ENCODE results near the gene CCT8.
"Not testable (repeated sequence)": the region's sequence is repeated elsewhere in the genome, so short reads cannot be mapped to it uniquely, and the experiment has no call there.

Gene CCT8

DNA sequence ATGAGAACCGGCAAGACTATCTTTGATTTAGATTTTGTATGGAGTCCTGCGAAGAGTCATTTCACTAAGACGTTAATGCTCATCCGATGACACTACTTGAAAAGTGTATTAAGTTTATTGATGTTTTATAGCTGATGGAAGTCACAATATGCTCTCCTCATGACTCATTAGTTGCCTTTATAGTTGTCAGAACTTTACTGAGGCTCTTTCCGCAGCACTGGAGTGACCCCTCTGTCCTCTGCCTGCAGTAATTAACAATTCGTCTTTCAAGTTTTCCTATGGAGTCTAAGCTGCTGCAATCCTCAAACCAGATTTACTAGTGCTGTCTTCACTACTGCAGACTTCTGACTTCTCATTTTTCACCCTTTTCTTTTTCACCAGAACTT, 48.1 kb downstream of the CCT8 start:
- no peak for TF ChIP-seq JUND (IDR thresholded peaks at IDR 0.05; ENCODE audit: low read depth)
- peak in 1 of 2 experiments; percentile 12 for DNase-seq (ENCODE audit: low read depth in 1 of 2, low spot score in 1 of 2)
- in situ Hi-C loops (cut with HindIII; ENCODE audit: low pct_unique_long_range_greater_than_20kb, low sequenced_read_pairs) = no loop called here

DNA sequence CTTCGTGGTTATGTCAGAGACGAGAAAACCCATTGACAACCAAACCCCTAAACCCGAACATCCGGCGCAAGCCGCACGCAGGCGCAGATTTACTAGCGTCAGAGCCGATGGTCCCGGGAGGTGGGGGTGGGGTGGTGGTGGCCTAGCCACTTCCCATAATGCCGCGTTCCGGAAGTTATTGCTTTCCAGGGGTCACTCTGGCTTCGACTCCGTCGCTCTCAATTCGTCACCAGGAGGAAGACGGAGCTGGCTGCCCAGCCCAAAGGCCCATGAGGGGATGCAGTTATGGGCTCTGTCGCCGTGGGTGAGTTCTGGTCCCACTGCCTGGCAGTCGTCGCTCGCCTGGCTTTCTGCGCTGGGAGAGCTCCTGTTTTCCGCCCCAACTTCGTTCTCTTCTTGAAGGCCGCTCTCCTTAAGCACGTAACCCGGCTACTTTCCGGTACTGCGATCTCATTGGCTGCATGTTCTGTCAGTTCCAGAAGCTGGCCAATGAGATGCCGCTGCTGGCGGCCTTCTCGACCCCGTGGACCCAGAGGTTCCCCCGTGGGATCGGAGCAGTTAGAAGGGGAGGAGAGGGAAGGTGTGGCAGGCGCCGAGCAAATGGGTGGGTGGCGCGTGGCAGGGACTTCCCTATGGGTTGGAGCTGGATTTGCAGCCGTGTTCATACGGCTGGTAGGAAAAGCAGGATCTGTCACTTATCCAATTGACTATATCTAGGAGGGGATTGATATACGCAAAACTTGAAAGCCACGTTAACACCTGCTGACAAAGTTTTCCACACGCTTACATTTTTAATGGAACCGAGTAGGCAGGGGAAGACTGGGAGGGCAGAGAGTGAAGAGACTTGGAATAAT, 48.7 kb downstream of the CCT8 start, which contains the start of gene USP16:
TSS of gene USP16 (plus strand) at position 195 of the 854 bp plus-strand sequence. CDS start 3,246 bp downstream, outside the sequence.
- in situ Hi-C loops (cut with HindIII; ENCODE audit: low pct_unique_long_range_greater_than_20kb, low sequenced_read_pairs) = no loop called here
- TF ChIP-seq JUND (IDR thresholded peaks at IDR 0.05; ENCODE audit: low read depth) = no peak

DNA sequence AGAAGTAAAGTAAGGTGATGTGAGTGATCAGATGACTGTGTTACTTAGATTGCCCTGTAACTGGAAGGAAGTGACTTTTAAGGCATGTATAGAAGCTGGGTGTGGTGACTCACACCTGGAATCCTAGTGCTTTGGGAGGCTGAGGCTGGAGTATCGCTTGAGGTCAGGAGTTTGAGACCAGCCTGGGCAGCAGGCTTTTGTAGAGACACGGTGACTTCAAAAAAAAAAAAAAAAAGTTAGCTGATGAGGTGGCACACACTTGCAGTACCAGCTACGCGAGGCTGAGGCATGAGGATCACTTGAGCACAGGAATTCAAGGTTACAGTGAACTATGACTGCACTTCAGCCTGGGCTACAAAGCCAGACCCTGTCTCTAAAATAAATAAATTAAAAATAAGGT, 51.3 kb downstream of the CCT8 start:
- in situ Hi-C loops (cut with HindIII; ENCODE audit: low pct_unique_long_range_greater_than_20kb, low sequenced_read_pairs) = no loop called here
- TF ChIP-seq JUND (IDR thresholded peaks at IDR 0.05; ENCODE audit: low read depth) = no peak
- DNase-seq (ENCODE audit: low read depth in 1 of 2, low spot score in 1 of 2) = no peak

More for the DNA sequence above, 48.7 kb downstream of the CCT8 start, which contains the start of gene USP16:
- DNase-seq (ENCODE audit: low read depth in 1 of 2, low spot score in 1 of 2) = peak; percentile 97 to 99

DNA sequence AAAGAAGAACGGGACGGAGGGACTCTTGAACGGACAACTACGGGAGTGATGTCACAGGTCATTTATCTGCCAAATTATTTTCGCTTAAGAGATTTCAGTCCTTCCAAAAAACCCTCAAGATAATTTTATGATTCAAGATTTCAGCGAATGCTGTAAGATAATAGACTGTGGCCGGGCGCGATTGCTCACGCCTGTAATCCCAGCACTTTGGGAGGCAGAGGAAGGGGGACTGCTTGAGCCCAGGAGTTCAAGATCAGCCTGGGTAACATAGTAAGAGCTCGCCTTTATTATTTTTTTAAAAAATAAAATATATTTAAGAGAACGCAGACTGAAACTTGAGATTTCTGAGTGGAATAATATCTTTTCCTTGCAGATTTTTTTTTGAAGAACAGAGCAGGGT, 54.9 kb downstream of the CCT8 start:
- no peak for TF ChIP-seq JUND (IDR thresholded peaks at IDR 0.05; ENCODE audit: low read depth)
- no peak for DNase-seq (ENCODE audit: low read depth in 1 of 2, low spot score in 1 of 2)
- in situ Hi-C loops (cut with HindIII; ENCODE audit: low pct_unique_long_range_greater_than_20kb, low sequenced_read_pairs) = no loop called here

DNA sequence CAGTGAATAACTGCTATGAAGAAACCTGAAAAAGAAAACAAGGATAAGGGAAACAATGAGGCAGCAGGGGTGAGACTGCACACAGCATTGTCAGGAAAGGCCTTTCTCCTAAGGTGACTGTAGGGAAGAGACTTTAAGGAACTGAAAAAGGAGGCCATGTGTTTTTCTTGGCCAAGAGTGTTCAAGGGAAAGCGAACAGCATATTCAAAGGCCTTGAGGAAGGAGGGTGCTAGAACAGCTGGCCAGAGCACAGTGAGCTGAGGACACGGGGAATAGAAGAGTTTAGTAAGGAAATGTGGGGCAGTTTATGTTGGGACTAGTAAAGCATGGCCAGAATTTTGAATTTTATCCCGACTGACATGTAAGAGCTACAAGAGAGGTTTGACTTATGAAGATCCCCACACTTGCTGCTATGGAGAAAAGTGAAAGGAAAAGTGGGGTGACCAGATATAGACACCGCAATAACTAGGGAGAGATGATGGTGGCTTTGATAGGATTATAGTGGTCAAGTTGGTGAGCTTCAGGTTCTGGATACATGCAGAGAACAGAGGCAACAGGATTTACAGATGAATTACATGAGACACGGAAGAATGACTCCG, 55.7 kb downstream of the CCT8 start:
- in situ Hi-C loops (cut with HindIII; ENCODE audit: low pct_unique_long_range_greater_than_20kb, low sequenced_read_pairs) = no loop called here
- no peak for TF ChIP-seq JUND (IDR thresholded peaks at IDR 0.05; ENCODE audit: low read depth)
- no peak for DNase-seq (ENCODE audit: low read depth in 1 of 2, low spot score in 1 of 2)

DNA sequence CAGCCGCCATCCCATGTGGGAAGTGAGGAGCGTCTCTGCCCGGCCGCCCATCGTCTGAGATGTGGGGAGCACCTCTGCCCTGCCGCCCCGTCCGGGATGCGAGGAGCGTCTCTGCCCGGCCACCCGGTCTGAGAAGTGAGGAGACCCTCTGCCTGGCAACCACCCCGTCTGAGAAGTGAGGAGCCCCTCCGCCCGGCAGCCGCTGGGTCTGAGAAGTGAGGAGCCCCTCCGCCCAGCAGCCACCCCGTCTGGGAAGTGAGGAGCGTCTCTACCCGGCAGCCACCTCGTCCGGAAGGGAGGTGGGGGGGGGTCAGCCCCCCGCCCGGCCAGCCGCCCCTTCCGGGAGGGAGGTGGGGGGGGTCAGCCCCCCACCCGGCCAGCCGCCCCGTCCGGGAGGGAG, 62.2 kb downstream of the CCT8 start:
- DNase-seq (ENCODE audit: low read depth in 1 of 2, low spot score in 1 of 2); in situ Hi-C loops (cut with HindIII; ENCODE audit: low pct_unique_long_range_greater_than_20kb, low sequenced_read_pairs): not testable (repeated sequence)

DNA sequence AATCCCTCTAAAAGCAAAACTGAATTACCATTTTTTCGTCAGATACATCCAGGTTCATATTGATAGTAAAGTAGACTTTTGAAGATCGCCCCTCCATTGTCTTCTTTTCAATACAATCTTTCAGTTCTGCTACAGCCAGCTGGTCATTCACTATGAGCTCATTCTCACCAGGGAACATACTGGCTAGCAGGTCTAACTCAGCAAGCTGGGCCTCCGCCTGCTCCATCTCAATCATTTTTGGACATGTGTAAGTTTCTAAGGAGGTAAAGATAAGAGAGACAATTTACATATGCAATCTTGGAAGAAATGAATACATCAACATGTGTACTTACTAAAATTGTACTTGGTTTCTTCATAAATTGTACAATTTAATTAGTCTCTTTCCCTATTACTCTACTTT, 65.1 kb downstream of the CCT8 start:
- DNase-seq (ENCODE audit: low read depth in 1 of 2, low spot score in 1 of 2) = no peak
- no peak for TF ChIP-seq JUND (IDR thresholded peaks at IDR 0.05; ENCODE audit: low read depth)
- in situ Hi-C loops (cut with HindIII; ENCODE audit: low pct_unique_long_range_greater_than_20kb, low sequenced_read_pairs) = no loop called here

DNA sequence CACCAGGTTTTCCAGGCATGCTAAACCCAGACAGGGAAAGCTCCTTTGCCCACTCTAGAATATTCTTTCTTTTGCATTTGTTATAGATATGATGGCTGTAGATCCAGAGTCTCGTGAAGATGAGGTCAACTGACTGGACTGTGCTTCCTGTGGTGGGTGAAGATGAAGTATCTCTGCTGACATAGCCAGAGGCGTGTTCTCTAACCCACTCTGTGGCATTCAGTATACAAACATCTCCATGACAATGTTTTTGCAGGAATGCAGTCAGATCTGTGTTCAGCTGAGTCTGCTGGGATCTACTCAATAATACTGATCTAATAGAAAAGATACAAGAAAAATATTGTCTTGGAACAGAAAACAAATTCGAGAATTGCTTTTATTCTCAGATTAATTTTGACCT, 65.6 kb downstream of the CCT8 start:
- in situ Hi-C loops (cut with HindIII; ENCODE audit: low pct_unique_long_range_greater_than_20kb, low sequenced_read_pairs) = no loop called here
- no peak for DNase-seq (ENCODE audit: low read depth in 1 of 2, low spot score in 1 of 2)
- no peak for TF ChIP-seq JUND (IDR thresholded peaks at IDR 0.05; ENCODE audit: low read depth)

DNA sequence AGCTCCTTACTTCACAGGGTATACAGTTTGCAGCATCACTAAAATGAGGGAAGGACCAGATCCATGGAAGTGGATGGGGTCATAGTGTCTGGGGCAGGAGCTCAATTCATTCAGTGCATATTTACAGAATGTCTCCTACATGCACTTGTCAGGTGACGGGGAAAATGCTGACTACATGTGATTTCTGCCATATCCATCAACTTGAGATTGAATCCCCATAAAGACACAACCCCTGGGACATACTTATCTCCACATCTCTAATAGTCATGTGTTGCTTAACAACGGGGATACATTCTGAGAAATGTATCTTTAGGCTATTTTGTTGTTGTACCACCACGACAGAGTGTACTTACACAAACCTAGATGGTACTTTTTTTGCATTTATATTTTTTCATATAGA, 66.3 kb downstream of the CCT8 start:
- DNase-seq (ENCODE audit: low read depth in 1 of 2, low spot score in 1 of 2) = no peak
- in situ Hi-C loops (cut with HindIII; ENCODE audit: low pct_unique_long_range_greater_than_20kb, low sequenced_read_pairs) = no loop called here
- TF ChIP-seq JUND (IDR thresholded peaks at IDR 0.05; ENCODE audit: low read depth) = no peak
